Breast epithelium (tissue), 3 donors: ENCODE measurements around the gene ZNF496.

Source experiments
- POLR2A ChIP-seq: fragments of 450-650 bp; IDR thresholded peaks from one replicate; pipeline ENCODE4 v1.6.1; 2016; ENCODE audit warnings: antibody characterized with exemption, mild to moderate bottlenecking, moderate library complexity
- TF ChIP-seq, protein P1 (sequence below), 3 donors: fragments of 450-650 bp; IDR thresholded peaks; one replicate each; pipeline ENCODE4 v1.5.1; 2016 to 2017; ENCODE audit warnings: antibody characterized with exemption in 3 of 3, mild to moderate bottlenecking in 3 of 3, moderate library complexity in 3 of 3

DNA sequence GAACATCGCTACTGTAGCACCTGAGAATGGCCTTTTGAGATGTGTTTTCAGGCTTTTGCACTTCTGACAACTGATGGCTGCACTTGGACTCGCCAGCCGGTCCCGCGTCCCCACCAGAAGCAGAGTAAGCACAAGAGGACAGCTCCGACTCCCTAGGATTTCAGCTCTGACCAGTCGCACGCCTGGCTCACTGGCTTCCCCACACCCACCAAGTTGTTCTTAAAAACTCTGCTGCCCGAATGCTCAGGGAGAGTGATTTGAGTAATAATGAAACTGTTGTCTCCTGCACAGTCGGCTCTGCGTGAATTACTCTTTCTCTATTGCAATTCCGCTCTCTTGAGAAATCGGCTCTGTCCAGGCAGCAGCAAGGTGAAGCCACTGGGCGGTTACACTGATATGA, 44.1 kb upstream of the ZNF496 start:
- TF ChIP-seq, protein P1, sequence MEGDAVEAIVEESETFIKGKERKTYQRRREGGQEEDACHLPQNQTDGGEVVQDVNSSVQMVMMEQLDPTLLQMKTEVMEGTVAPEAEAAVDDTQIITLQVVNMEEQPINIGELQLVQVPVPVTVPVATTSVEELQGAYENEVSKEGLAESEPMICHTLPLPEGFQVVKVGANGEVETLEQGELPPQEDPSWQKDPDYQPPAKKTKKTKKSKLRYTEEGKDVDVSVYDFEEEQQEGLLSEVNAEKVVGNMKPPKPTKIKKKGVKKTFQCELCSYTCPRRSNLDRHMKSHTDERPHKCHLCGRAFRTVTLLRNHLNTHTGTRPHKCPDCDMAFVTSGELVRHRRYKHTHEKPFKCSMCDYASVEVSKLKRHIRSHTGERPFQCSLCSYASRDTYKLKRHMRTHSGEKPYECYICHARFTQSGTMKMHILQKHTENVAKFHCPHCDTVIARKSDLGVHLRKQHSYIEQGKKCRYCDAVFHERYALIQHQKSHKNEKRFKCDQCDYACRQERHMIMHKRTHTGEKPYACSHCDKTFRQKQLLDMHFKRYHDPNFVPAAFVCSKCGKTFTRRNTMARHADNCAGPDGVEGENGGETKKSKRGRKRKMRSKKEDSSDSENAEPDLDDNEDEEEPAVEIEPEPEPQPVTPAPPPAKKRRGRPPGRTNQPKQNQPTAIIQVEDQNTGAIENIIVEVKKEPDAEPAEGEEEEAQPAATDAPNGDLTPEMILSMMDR (IDR thresholded peaks at IDR 0.05): no peak
- TF ChIP-seq POLR2A: no peak
